Common myeloid progenitor, CD34-positive (primary cell): Measurements from ENCODE around the gene HNRNPA2B1.

ENCODE experiments used
- CTCF ChIA-PET: fragments of 350-600 bp; sonication (Branson Sonifier 250); formaldehyde crosslinking; loops from one replicate; lab custom pipeline; 2021; ENCODE audit warnings: antibody characterized with exemption; lab: Charles Lee
- POLR2A ChIA-PET: fragments of 350-600 bp; sonication (Branson Sonifier 250); formaldehyde crosslinking; loops from one replicate; lab custom pipeline; 2021; ENCODE audit warnings: antibody characterized with exemption; lab: Charles Lee
- DNase-seq, 3 donors: peaks; one replicate each; pipeline versions ENCODE4 v3.0.0 to v3.0.0-alpha.2; 2013
- H3K27ac ChIP-seq, 2 experiments: 1 replicate in 1 of 2; 2 replicates in 1 of 2; pipeline ENCODE4 v1.7.0; 2013; ENCODE audit warnings: inconsistent platforms in 2 of 2, low read length in 2 of 2, mild to moderate bottlenecking in 2 of 2, low read depth in 1 of 2, moderate library complexity in 1 of 2; ENCODE audit not compliant: severe bottlenecking in 2 of 2, insufficient read depth in 1 of 2, poor library complexity in 1 of 2
- H3K27me3 ChIP-seq, 5 experiments: replicated peaks in 2 of 5; 1 replicate in 3 of 5; 2 replicates in 2 of 5; pipeline versions ENCODE4 v1.6.1 to v1.7.0; 2013; ENCODE audit warnings: low read length in 4 of 5, mild to moderate bottlenecking in 2 of 5, moderate library complexity in 2 of 5, inconsistent platforms in 1 of 5; ENCODE audit not compliant: insufficient read depth in 5 of 5, control insufficient read depth in 4 of 5
- H3K36me3 ChIP-seq, 4 experiments: 1 replicate in 2 of 4; 2 replicates in 2 of 4; pipeline versions ENCODE4 v1.6.1 to v1.7.0; 2013; ENCODE audit warnings: low read length in 3 of 4, control low read depth in 1 of 4, mild to moderate bottlenecking in 1 of 4; ENCODE audit not compliant: control insufficient read depth in 4 of 4, insufficient read depth in 4 of 4
- H3K4me1 ChIP-seq, 4 experiments: 1 replicate in 3 of 4; 2 replicates in 1 of 4; pipeline versions ENCODE4 v1.6.1 to v1.7.1; 2013; ENCODE audit warnings: low read length in 3 of 4, mild to moderate bottlenecking in 3 of 4, control low read depth in 1 of 4, inconsistent platforms in 1 of 4, moderate library complexity in 1 of 4; ENCODE audit not compliant: control insufficient read depth in 4 of 4, insufficient read depth in 4 of 4; ENCODE audit errors: control extremely low read depth in 1 of 4
- H3K4me3 ChIP-seq, 7 experiments: 1 replicate in 4 of 7; 2 replicates in 3 of 7; pipeline versions ENCODE4 v1.5.1 to v1.7.0; 2013; ENCODE audit warnings: mild to moderate bottlenecking in 7 of 7, low read length in 6 of 7, moderate library complexity in 6 of 7, inconsistent platforms in 2 of 7, low read depth in 2 of 7, control low read depth in 1 of 7; ENCODE audit not compliant: insufficient read depth in 4 of 7, control insufficient read depth in 1 of 7; ENCODE audit errors: extremely low read depth in 1 of 7
- H3K9me3 ChIP-seq, 5 experiments: 1 replicate in 4 of 5; 2 replicates in 1 of 5; pipeline versions ENCODE4 v1.6.1 to v1.7.1; 2013; ENCODE audit warnings: low read length in 4 of 5, mild to moderate bottlenecking in 2 of 5, inconsistent platforms in 1 of 5, low read depth in 1 of 5, moderate library complexity in 1 of 5; ENCODE audit not compliant: control insufficient read depth in 4 of 5, insufficient read depth in 2 of 5; ENCODE audit errors: control extremely low read depth in 1 of 5
- WGBS: methylation state at CpG from one replicate; pipeline ENCODE4 v1.1.5; 2013; ENCODE audit not compliant: insufficient coverage; 5-methylcytosine and 5-hydroxymethylcytosine counted together

The HNRNPA2B1 gene

GRCh38 chr7:26203016-26203415 lies 2.5 kb upstream of the HNRNPA2B1 start:
- peaks cover 6 to 53% (median 23%) of the 10 kb centered on the region in 4 experiments for H3K36me3 ChIP-seq
- CTCF ChIA-PET, result interaction anchor here (0.7 to 1.0 kb wide), 2 partner anchors 76 to 82 kb away, joined by 3 to 4 read pairs; no protein-coding TSS in a partner anchor
- DNase-seq, result no peak
- POLR2A ChIA-PET, result interaction anchor here (0.5 kb wide), 1 partner anchor 116 kb away, joined by 3 read pairs; no protein-coding TSS in a partner anchor
- H3K9me3 ChIP-seq, result no peaks in the 10 kb centered on the region
- H3K27ac ChIP-seq, result peak overlapping the region; percentile 83 to 99
- H3K4me3 ChIP-seq, result peak overlapping the region in 6 of 7 experiments; percentile 97 to 100 (median 100)
- no CpG with 5 or more reads among the region's 2 CpGs for WGBS
- no peaks in the 10 kb centered on the region for H3K27me3 ChIP-seq
- H3K4me1 ChIP-seq, result peaks cover 22 to 40% (median 32%) of the 10 kb centered on the region in 4 experiments

- WGBS, result 0% methylated on average over 52 of the region's 68 CpGs
- peak overlapping the region; percentile 79 to 100 (median 99) for H3K4me3 ChIP-seq
- H3K4me1 ChIP-seq, result peaks cover 22 to 45% (median 37%) of the 10 kb centered on the region in 4 experiments
- ChIA-PET CTCF (interaction anchor here (0.7 to 1.5 kb wide), 3 partner anchors 8 to 82 kb away, joined by 3 to 5 read pairs (median 4); no protein-coding TSS in a partner anchor), POLR2A (interaction anchor here (0.5 to 4.1 kb wide), 5 partner anchors 13 to 163 kb away, joined by 3 to 28 read pairs (median 3); no protein-coding TSS in a partner anchor)
- H3K9me3 ChIP-seq, result no peaks in the 10 kb centered on the region
- H3K36me3 ChIP-seq, result peaks cover 6 to 52% (median 19%) of the 10 kb centered on the region in 4 experiments
- H3K27me3 ChIP-seq, result no peaks in the 10 kb centered on the region
- peak overlapping the region; percentile 83 to 99 for H3K27ac ChIP-seq
- DNase-seq, result peak in 2 of 3 donors; percentile 72 to 73
These were observed 1.8 kb upstream of the HNRNPA2B1 start for GRCh38 chr7:26202019-26202990.

- peak within 1 kb of the TSS; percentile 95 to 100 (median 99) for H3K4me3 ChIP-seq
- DNase-seq, result peak; percentile 92 to 96 (median 96)
- no peaks in the 10 kb centered on the region for H3K9me3 ChIP-seq
- peaks cover 10 to 52% (median 19%) of the 10 kb centered on the region in 4 experiments for H3K36me3 ChIP-seq
- H3K4me1 ChIP-seq, result peaks cover 29 to 53% (median 45%) of the 10 kb centered on the region in 4 experiments
- POLR2A ChIA-PET, result interaction anchor here (0.5 to 4.1 kb wide), 10 partner anchors 10 to 968 kb away, joined by 3 to 28 read pairs (median 4); partner anchors contain the start of genes NFE2L3 and SNX10
- 0% methylated on average over 30 of the region's 86 CpGs for WGBS
- peak within 1 kb of the TSS; percentile 98 to 99 for H3K27ac ChIP-seq
- CTCF ChIA-PET, result interaction anchor here (1.5 to 1.6 kb wide), 2 partner anchors 9 to 49 kb away, joined by 3 to 5 read pairs; partner anchors contain the start of gene NFE2L3
- no peaks in the 10 kb centered on the region for H3K27me3 ChIP-seq
These were observed 887 bp upstream of the HNRNPA2B1 start, which contains the start of gene CBX3 for GRCh38 chr7:26201247-26202018. TSS of gene CBX3 (plus strand) at chr7:26201745. CDS start at chr7:26202999, 1,254 bp downstream.

- H3K4me1 ChIP-seq, result peaks cover 32 to 53% (median 49%) of the 10 kb centered on the region in 4 experiments
- ChIA-PET CTCF (interaction anchor here (0.7 to 4.9 kb wide), 7 partner anchors 8 to 958 kb away, joined by 3 to 41 read pairs (median 3); partner anchors contain the start of gene NFE2L3), POLR2A (interaction anchor here (0.6 to 4.1 kb wide), 20 partner anchors 9 to 970 kb away, joined by 3 to 28 read pairs (median 4); partner anchors contain the start of genes HOXA7, NFE2L3 and SNX10)
- H3K27ac ChIP-seq, result peak overlapping the region; percentile 98 to 99
- H3K4me3 ChIP-seq, result peak overlapping the region; percentile 95 to 100 (median 97)
- peak; percentile 70 to 84 (median 80) for DNase-seq
- H3K27me3 ChIP-seq, result no peaks in the 10 kb centered on the region
- 0% methylated on average over 10 of the region's 29 CpGs for WGBS
- H3K36me3 ChIP-seq, result peaks cover 15 to 54% (median 26%) of the 10 kb centered on the region in 4 experiments
- H3K9me3 ChIP-seq, result no peaks in the 10 kb centered on the region
These were observed 505 bp downstream of the HNRNPA2B1 start for GRCh38 chr7:26200038-26200443.

GRCh38 chr7:26199301-26200037 lies 1.1 kb downstream of the HNRNPA2B1 start:
- H3K4me3 ChIP-seq, result peak overlapping the region; percentile 95 to 100 (median 97)
- ChIA-PET POLR2A (interaction anchor here (0.6 to 4.1 kb wide), 19 partner anchors 8 to 962 kb away, joined by 3 to 28 read pairs (median 4); partner anchors contain the start of genes HOXA7, NFE2L3 and SNX10), CTCF (interaction anchor here (0.7 to 8.9 kb wide), 12 partner anchors 8 to 962 kb away, joined by 3 to 150 read pairs (median 5); partner anchors contain the start of gene NFE2L3)
- 0% methylated on average over 15 of the region's 36 CpGs for WGBS
- H3K9me3 ChIP-seq, result no peaks in the 10 kb centered on the region
- H3K4me1 ChIP-seq, result peaks cover 28 to 53% (median 48%) of the 10 kb centered on the region in 4 experiments
- no peaks in the 10 kb centered on the region for H3K27me3 ChIP-seq
- H3K36me3 ChIP-seq, result peaks cover 15 to 52% (median 30%) of the 10 kb centered on the region in 4 experiments
- peak overlapping the region; percentile 98 to 99 for H3K27ac ChIP-seq
- DNase-seq, result peak; percentile 56 to 72 (median 68)
